ENCODE results near the gene SLC35C1. TPM values are rescaled to one million over a fixed set of nuclear protein-coding genes. Genes with fewer than 3 reads are reported as not detected.

SLC35C1 gene
- total and polyA plus RNA-seq, 9 of the 15 experiments (the other 6 are each of a cell fraction or from before 2014, with no cell fraction given), result 0.65 to 13.1 (median 2.4) TPM

- no peak for TF ChIP-seq NR0B1 (IDR thresholded peaks at IDR 0.05; ENCODE audit: partially characterized antibody)
- peak; percentile 35 for TF ChIP-seq NEUROD1 (IDR thresholded peaks at IDR 0.05; ENCODE audit: borderline replicate concordance, low read depth, low read length, partially characterized antibody)
- TF ChIP-seq MITF (IDR thresholded peaks at IDR 0.05), result no peak
- TF ChIP-seq RBFOX2 (IDR thresholded peaks at IDR 0.05; ENCODE audit: low read depth, low read length), result no peak
- TF ChIP-seq NUFIP1 (IDR thresholded peaks at IDR 0.05; ENCODE audit: partially characterized antibody), result no peak
- no peak; the same call in 1 of the 2 replicates for TF ChIP-seq CREB3L1 (IDR thresholded peaks at IDR 0.05; ENCODE audit: borderline replicate concordance, low read depth)
- no peak for TF ChIP-seq SIX5 (IDR thresholded peaks at IDR 0.05; ENCODE audit: borderline replicate concordance in 1 of 2, insufficient read depth in 1 of 2, low read depth in 1 of 2, low read length in 2 of 2)
- peak; percentile 84; the same call in 1 of the 2 replicates for TF ChIP-seq ETV5 (CRISPR knock-in tag; IDR thresholded peaks at IDR 0.05; ENCODE audit: low read depth)
- no peak for TF ChIP-seq GATA2 (CRISPR knock-in tag; IDR thresholded peaks at IDR 0.05)
- no peak for TF ChIP-seq POU5F1 (IDR thresholded peaks at IDR 0.05; ENCODE audit: borderline replicate concordance, low read depth, low read length, partially characterized antibody)
- no peak for TF ChIP-seq DPF2 (IDR thresholded peaks at IDR 0.05)
- no peak for TF ChIP-seq PCBP1 (IDR thresholded peaks at IDR 0.05; ENCODE audit: low read depth, low read length, poor library complexity, severe bottlenecking)
- TF ChIP-seq REST (IDR thresholded peaks at IDR 0.05; ENCODE audit: borderline replicate concordance), result no peak
- TF ChIP-seq REST (CRISPR knock-in tag; IDR thresholded peaks at IDR 0.05; ENCODE audit: low read depth), result no peak
- no peak for TF ChIP-seq ZNF707 (CRISPR knock-in tag; conservative IDR thresholded peaks at IDR 0.05)
- TF ChIP-seq PRPF4 (IDR thresholded peaks at IDR 0.05; ENCODE audit: insufficient read depth, low read depth, low read length, poor library complexity, severe bottlenecking), result no peak
Observed at GRCh38 chr11:45834298-45834756, 29.4 kb downstream of the SLC35C1 start (continued).

Measured in K562 (cell line).